IPS DF 6.9 (cell line): ENCODE results near the gene CRISP1.
A peak's percentile ranks its signal among the peaks of the same experiment; 100 is the strongest.
"Not testable (repeated sequence)": the region's sequence is repeated elsewhere in the genome, so short reads cannot be mapped to it uniquely, and the experiment has no call there.

Source experiments
- DNase-seq: peaks from one replicate; pipeline ENCODE4 v3.0.0-alpha.2; 2013; ENCODE audit warnings: low read depth, low spot score
- H3K27ac ChIP-seq: one replicate; pipeline ENCODE4 v1.5.1; 2013; ENCODE audit warnings: low read length, control low read depth
- H3K27me3 ChIP-seq: 2 replicates; pipeline ENCODE4 v1.6.1; 2013; ENCODE audit warnings: mild to moderate bottlenecking, low read length; ENCODE audit not compliant: control insufficient read depth, insufficient read depth
- H3K36me3 ChIP-seq: 2 replicates; pipeline ENCODE4 v1.6.1; 2013; ENCODE audit warnings: low read length; ENCODE audit not compliant: control insufficient read depth, insufficient read depth
- H3K4me1 ChIP-seq: 2 replicates; pipeline ENCODE4 v1.6.1; 2013; ENCODE audit warnings: low read length; ENCODE audit not compliant: control insufficient read depth, insufficient read depth
- H3K4me3 ChIP-seq: 2 replicates; pipeline ENCODE4 v1.5.1; 2013; ENCODE audit warnings: mild to moderate bottlenecking, low read length
- H3K9me3 ChIP-seq: 2 replicates; pipeline ENCODE4 v1.6.1; 2013; ENCODE audit warnings: low read length, inconsistent platforms; ENCODE audit not compliant: control insufficient read depth, insufficient read depth
- WGBS: extraction: QIAGEN DNeasy Blood & Tissue Kit; methylation state at CpG from one replicate; pipeline ENCODE4 v1.1.7; 2013; ENCODE audit warnings: mixed read lengths, missing lambda C conversion rate; ENCODE audit not compliant: insufficient read length, insufficient coverage; 5-methylcytosine and 5-hydroxymethylcytosine counted together

CRISP1 gene

GRCh38 chr6:49799090-49799489 lies 67.2 kb downstream of the CRISP1 start:
- no CpG with 5 or more reads among the region's 1 CpG for WGBS
- Histone ChIP-seq H3K4me3 (no peak overlapping the region), H3K9me3 (no peaks in the 10 kb centered on the region), H3K4me1 (no peaks in the 10 kb centered on the region), H3K27me3 (no peaks in the 10 kb centered on the region), H3K36me3 (no peaks in the 10 kb centered on the region), H3K27ac (no peak overlapping the region)
- DNase-seq: no peak

- H3K4me3 ChIP-seq: peak overlapping the region; percentile 46; the same call in 1 of the 2 replicates
- not testable (repeated sequence) for DNase-seq, H3K4me1 ChIP-seq, H3K36me3 ChIP-seq, H3K9me3 ChIP-seq, H3K27me3 ChIP-seq, H3K27ac ChIP-seq
- WGBS: no CpG with 5 or more reads among the region's 21 CpGs
These were observed 69.4 kb downstream of the CRISP1 start for GRCh38 chr6:49796842-49797455.

GRCh38 chr6:49790341-49790740 lies 76.0 kb downstream of the CRISP1 start:
- H3K4me3 ChIP-seq: no peak overlapping the region
- no peaks in the 10 kb centered on the region for H3K27me3 ChIP-seq
- no peaks in the 10 kb centered on the region for H3K4me1 ChIP-seq
- H3K36me3 ChIP-seq: no peaks in the 10 kb centered on the region
- WGBS: no CpG with 5 or more reads among the region's 2 CpGs
- no peak overlapping the region for H3K27ac ChIP-seq
- H3K9me3 ChIP-seq: no peaks in the 10 kb centered on the region
- no peak for DNase-seq

- no CpG with 5 or more reads among the region's 8 CpGs for WGBS
- H3K4me3 ChIP-seq: no peak within 1 kb of the TSS
- H3K36me3 ChIP-seq: no peaks in the 10 kb centered on the region
- no peaks in the 10 kb centered on the region for H3K9me3 ChIP-seq
- no peaks in the 10 kb centered on the region for H3K27me3 ChIP-seq
- H3K4me1 ChIP-seq: no peaks in the 10 kb centered on the region
- no peak within 1 kb of the TSS for H3K27ac ChIP-seq
- DNase-seq: peak; percentile 94
These were observed 79.2 kb downstream of the CRISP1 start, which contains the start of gene PGK2 for GRCh38 chr6:49787176-49787575. Gene PGK2 (minus strand): TSS chr6:49787285. CDS start chr6:49787187, 98 bp downstream.

- H3K27me3 ChIP-seq: no peaks in the 10 kb centered on the region
- H3K4me1 ChIP-seq: no peaks in the 10 kb centered on the region
- H3K36me3 ChIP-seq: no peaks in the 10 kb centered on the region
- no peak overlapping the region for H3K27ac ChIP-seq
- no peak for DNase-seq
- no peak overlapping the region for H3K4me3 ChIP-seq
- H3K9me3 ChIP-seq: no peaks in the 10 kb centered on the region
These were observed 82.1 kb downstream of the CRISP1 start for GRCh38 chr6:49784272-49784671.
